Ecto neural progenitor cell (in vitro differentiated cells): Measurements from ENCODE around the gene PPFIA2.
"Not testable (repeated sequence)": the region's sequence is repeated elsewhere in the genome, so short reads cannot be mapped to it uniquely, and the experiment has no call there.

Experiments used
- DNase-seq: peaks from one replicate; pipeline ENCODE4 v3.0.0-alpha.2; 2018; ENCODE audit warnings: low spot score

Gene PPFIA2

GRCh38 chr12:81261508-81262207 is 497.5 kb downstream of the PPFIA2 start:
- no peak for DNase-seq

GRCh38 chr12:81259360-81259759 is 499.8 kb downstream of the PPFIA2 start:
- no peak for DNase-seq

GRCh38 chr12:81257947-81258551 is 501.1 kb downstream of the PPFIA2 start:
- no peak for DNase-seq

- DNase-seq = no peak
Observed at GRCh38 chr12:81255947-81256346, 503.2 kb downstream of the PPFIA2 start.

- no peak for DNase-seq
Observed at GRCh38 chr12:81255456-81255855, 503.7 kb downstream of the PPFIA2 start.

- no peak for DNase-seq
Observed at GRCh38 chr12:81253360-81253759, 505.8 kb downstream of the PPFIA2 start.

GRCh38 chr12:81252228-81252627 is 506.9 kb downstream of the PPFIA2 start:
- no peak for DNase-seq

- no peak for DNase-seq
Observed at GRCh38 chr12:81249976-81250375, 509.2 kb downstream of the PPFIA2 start.

- peak; percentile 51 for DNase-seq
Observed at GRCh38 chr12:81245907-81246570, 513.1 kb downstream of the PPFIA2 start.

GRCh38 chr12:81245458-81245857 is 513.7 kb downstream of the PPFIA2 start:
- DNase-seq = no peak

GRCh38 chr12:81231574-81232368 is 527.4 kb downstream of the PPFIA2 start:
- DNase-seq = no peak

- DNase-seq = no peak
Observed at GRCh38 chr12:81229759-81230158, 529.4 kb downstream of the PPFIA2 start.

- no peak for DNase-seq
Observed at GRCh38 chr12:81224626-81225025, 534.5 kb downstream of the PPFIA2 start.

- DNase-seq = no peak
Observed at GRCh38 chr12:81222846-81223592, 536.1 kb downstream of the PPFIA2 start.

GRCh38 chr12:81221681-81222080 is 537.5 kb downstream of the PPFIA2 start:
- DNase-seq = no peak

GRCh38 chr12:81216739-81217138 is 542.4 kb downstream of the PPFIA2 start:
- DNase-seq = no peak

GRCh38 chr12:81212996-81213696 is 546.0 kb downstream of the PPFIA2 start:
- no peak for DNase-seq

GRCh38 chr12:81211306-81211705 is 547.8 kb downstream of the PPFIA2 start:
- no peak for DNase-seq

GRCh38 chr12:81209772-81210225 is 549.4 kb downstream of the PPFIA2 start:
- DNase-seq = not testable (repeated sequence)

- DNase-seq = no peak
Observed at GRCh38 chr12:81209012-81209411, 550.1 kb downstream of the PPFIA2 start.
